BJ (cell line): ENCODE data around the gene AMOTL2. TPM values are rescaled to one million over a fixed set of nuclear protein-coding genes. Genes with fewer than 3 reads are reported as not detected.

ENCODE experiments used
- CTCF ChIA-PET: fragments of 350-600 bp; formaldehyde crosslinking; extraction: SDS; loops from one replicate; lab custom pipeline; 2021; ENCODE audit warnings: antibody characterized with exemption, inconsistent platforms; lab: Yijun Ruan, JAX
- POLR2A ChIA-PET: fragments of 300-600 bp; sonication (Branson Sonifier 250); formaldehyde crosslinking; extraction: SDS; loops from one replicate; lab custom pipeline; 2021; ENCODE audit warnings: antibody characterized with exemption; lab: Charles Lee
- DNase-seq: peaks from one replicate; pipeline ENCODE4 v3.0.0-alpha.2; 2011; ENCODE audit warnings: low read depth
- H3K27me3 ChIP-seq: 2 replicates; pipeline ENCODE4 v1.6.0; 2011; ENCODE audit warnings: low read length; ENCODE audit not compliant: control insufficient read depth, insufficient read depth
- H3K36me3 ChIP-seq: 2 replicates; pipeline ENCODE4 v1.5.1; 2011; ENCODE audit warnings: low read length; ENCODE audit not compliant: control insufficient read depth, insufficient read depth
- H3K4me3 ChIP-seq: 2 replicates; pipeline ENCODE4 v1.5.1; 2011; ENCODE audit warnings: low read depth, mild to moderate bottlenecking, control low read depth, low read length
- CTCF ChIP-seq: IDR thresholded peaks from 2 replicates; pipeline ENCODE4 v1.5.1; 2011; ENCODE audit warnings: low read depth, mild to moderate bottlenecking, control low read depth, inconsistent platforms, low read length, moderate library complexity; ENCODE audit not compliant: insufficient read depth
- polyA plus RNA-seq: library from polyadenylated mRNA; depleted of rRNA; stranded (reverse); fragments of >200 nt; gene quantifications from 2 replicates; pipeline ENCODE4 v1.2.3, GENCODE V29; 2011

Gene AMOTL2
- polyA plus RNA-seq, 1 experiment: 199 TPM

GRCh38 chr3:134394380-134394779 lies 20.1 kb upstream of the AMOTL2 start:
- CTCF ChIA-PET: no interaction called here
- no peak for DNase-seq
- no peak for TF ChIP-seq CTCF
- POLR2A ChIA-PET: interaction anchor here (0.7 kb wide), 1 partner anchor 20 kb away, joined by 4 read pairs; the partner anchor contains the start of gene AMOTL2
- peaks cover 3% of the 10 kb centered on the region; the same call in 1 of the 2 replicates for H3K27me3 ChIP-seq
- no peak overlapping the region for H3K4me3 ChIP-seq
- no peaks in the 10 kb centered on the region for H3K36me3 ChIP-seq

GRCh38 chr3:134393074-134393473 lies 18.8 kb upstream of the AMOTL2 start:
- POLR2A ChIA-PET: no interaction called here
- H3K4me3 ChIP-seq: no peak overlapping the region
- no peak for DNase-seq
- H3K36me3 ChIP-seq: no peaks in the 10 kb centered on the region
- CTCF ChIA-PET: interaction anchor here (0.6 to 1.5 kb wide), 4 partner anchors 9 to 52 kb away, joined by 3 to 4 read pairs (median 3); no protein-coding TSS in a partner anchor
- peaks cover 3% of the 10 kb centered on the region; the same call in 1 of the 2 replicates for H3K27me3 ChIP-seq
- TF ChIP-seq CTCF: no peak

- TF ChIP-seq CTCF: no peak
- Histone ChIP-seq H3K27me3 (peaks cover 3% of the 10 kb centered on the region; the same call in 1 of the 2 replicates), H3K36me3 (no peaks in the 10 kb centered on the region), H3K4me3 (no peak overlapping the region)
- ChIA-PET CTCF (interaction anchor here (0.6 to 1.5 kb wide), 5 partner anchors 10 to 344 kb away, joined by 3 to 4 read pairs (median 3); no protein-coding TSS in a partner anchor), POLR2A (no interaction called here)
- no peak for DNase-seq
Measured at GRCh38 chr3:134392336-134392983, 18.2 kb upstream of the AMOTL2 start.

GRCh38 chr3:134389865-134390264 lies 15.6 kb upstream of the AMOTL2 start:
- Histone ChIP-seq H3K27me3 (no peaks in the 10 kb centered on the region; the same call in 1 of the 2 replicates), H3K36me3 (no peaks in the 10 kb centered on the region; the same call in 1 of the 2 replicates), H3K4me3 (no peak overlapping the region)
- TF ChIP-seq CTCF: no peak
- CTCF ChIA-PET: interaction anchor here (0.5 to 0.7 kb wide), 2 partner anchors 18 to 36 kb away, joined by 3 to 5 read pairs; no protein-coding TSS in a partner anchor
- POLR2A ChIA-PET: no interaction called here
- DNase-seq: no peak

- no peak overlapping the region for H3K4me3 ChIP-seq
- DNase-seq: no peak
- TF ChIP-seq CTCF: no peak
- ChIA-PET CTCF (no interaction called here), POLR2A (no interaction called here)
- H3K36me3 ChIP-seq: no peaks in the 10 kb centered on the region; the same call in 1 of the 2 replicates
- H3K27me3 ChIP-seq: no peaks in the 10 kb centered on the region; the same call in 1 of the 2 replicates
Measured at GRCh38 chr3:134388788-134389485, 14.7 kb upstream of the AMOTL2 start.
